H7 (cell line): Measurements from ENCODE around the gene TSSK2. TPM values are rescaled to one million over a fixed set of nuclear protein-coding genes. Genes with fewer than 3 reads are reported as not detected.

ENCODE experiments used
- DNase-seq: peaks from one replicate; pipeline ENCODE4 v3.0.0; 2012
- H3K27me3 ChIP-seq: 2 replicates; pipeline ENCODE4 v1.6.0; 2011; ENCODE audit warnings: mild to moderate bottlenecking, low read length; ENCODE audit not compliant: control insufficient read depth, insufficient read depth
- H3K36me3 ChIP-seq: replicated peaks from 2 replicates; pipeline ENCODE4 v1.5.1; 2011; ENCODE audit warnings: low read length; ENCODE audit not compliant: control insufficient read depth, insufficient read depth
- H3K4me3 ChIP-seq: 2 replicates; pipeline ENCODE4 v1.5.1; 2011; ENCODE audit warnings: low read depth, mild to moderate bottlenecking, control low read depth, low read length, moderate library complexity; ENCODE audit not compliant: insufficient read depth
- total RNA-seq: library from RNA; depleted of rRNA; stranded (reverse); fragments of >200 nt; shearing (Covaris generic); gene quantifications from 2 replicates; pipeline ENCODE4 v1.2.3, GENCODE V29; 2014; rRNA removed

Gene TSSK2
- total RNA-seq, 1 experiment from 2014 or later, result not detected

- no peaks in the 10 kb centered on the region for H3K27me3 ChIP-seq
- peaks cover 5% of the 10 kb centered on the region for H3K36me3 ChIP-seq
- no peak for DNase-seq
- H3K4me3 ChIP-seq, result no peak overlapping the region
Observed at GRCh38 chr22:19180234-19180633, 49.1 kb downstream of the TSSK2 start.

GRCh38 chr22:19180740-19181410, 49.8 kb downstream of the TSSK2 start:
- no peak for DNase-seq
- H3K27me3 ChIP-seq, result no peaks in the 10 kb centered on the region
- peaks cover 2% of the 10 kb centered on the region for H3K36me3 ChIP-seq
- no peak overlapping the region for H3K4me3 ChIP-seq

- Histone ChIP-seq H3K36me3 (peaks cover under 1% of the 10 kb centered on the region), H3K4me3 (no peak overlapping the region), H3K27me3 (no peaks in the 10 kb centered on the region)
- no peak for DNase-seq
Observed at GRCh38 chr22:19181786-19182471, 50.8 kb downstream of the TSSK2 start.

Other genes starting within 250 kb of the TSSK2 start
- 11.6 and 13.1 TPM in 2 replicates for gene DGCR6, start 225.0 kb upstream of the TSSK2 start, total RNA-seq
- 34.3 and 53.1 TPM in 2 replicates for gene PRODH, start 195.0 kb upstream of the TSSK2 start, total RNA-seq
- gene DGCR2, start 8.9 kb upstream of the TSSK2 start, total RNA-seq, result 60.1 and 72.4 TPM in 2 replicates
- 17.6 and 28.4 TPM in 2 replicates for gene ESS2, start 13.3 kb downstream of the TSSK2 start, total RNA-seq
- 0.78 TPM in 1 of 2 replicates, not detected in the other for gene GSC2, start 19.0 kb downstream of the TSSK2 start, total RNA-seq
- 171 and 188 TPM in 2 replicates for gene SLC25A1, start 47.4 kb downstream of the TSSK2 start, total RNA-seq
- gene CLTCL1, start 160.4 kb downstream of the TSSK2 start, total RNA-seq, result 10.3 and 11.0 TPM in 2 replicates